ENCODE measurements around the gene FASN. TPM values are rescaled to one million over a fixed set of nuclear protein-coding genes. Genes with fewer than 3 reads are reported as not detected.

Gene FASN
- total and polyA plus RNA-seq, 2 of the 13 experiments (the other 11 are each of a cell fraction or from before 2014, with no cell fraction given) = 51.7 to 101 TPM

- TF ChIP-seq ZNF607 (CRISPR knock-in tag; IDR thresholded peaks at IDR 0.05; ENCODE audit: borderline replicate concordance) (peak; percentile 55), SCMH1 (CRISPR knock-in tag; IDR thresholded peaks at IDR 0.05; ENCODE audit: borderline replicate concordance) (no peak), SNRNP70 (IDR thresholded peaks at IDR 0.05; ENCODE audit: low read depth, low read length) (no peak), GTF2F1 (IDR thresholded peaks at IDR 0.05; ENCODE audit: low read length) (no peak), HES4 (CRISPR knock-in tag; IDR thresholded peaks at IDR 0.05; ENCODE audit: borderline replicate concordance) (peak; percentile 46; the same call in 1 of the 2 replicates), ZNF292 (CRISPR knock-in tag; IDR thresholded peaks at IDR 0.05; ENCODE audit: borderline replicate concordance, low read depth) (no peak), ZFP90 (CRISPR knock-in tag; IDR thresholded peaks at IDR 0.05; ENCODE audit: borderline replicate concordance) (peak; percentile 33; the same call in 1 of the 2 replicates), ATF3 (CRISPR knock-in tag; IDR thresholded peaks at IDR 0.05) (no peak), ZMAT5 (CRISPR knock-in tag; IDR thresholded peaks at IDR 0.05; ENCODE audit: borderline replicate concordance, low read depth) (no peak), ZNF253 (CRISPR knock-in tag; IDR thresholded peaks at IDR 0.05; ENCODE audit: borderline replicate concordance) (peak; percentile 75; the same call in 1 of the 2 replicates), SOX13 (IDR thresholded peaks at IDR 0.05) (no peak), SOX13 (CRISPR knock-in tag; conservative IDR thresholded peaks at IDR 0.05 in 1 of 2, IDR thresholded peaks at IDR 0.05 in 1 of 2) (no peak), SALL1 (CRISPR knock-in tag; IDR thresholded peaks at IDR 0.05) (no peak; the same call in 1 of the 2 replicates), ETV5 (CRISPR knock-in tag; IDR thresholded peaks at IDR 0.05; ENCODE audit: borderline replicate concordance) (no peak; the same call in 1 of the 2 replicates), IKZF1 (IDR thresholded peaks at IDR 0.05) (no peak), MATR3 (CRISPR knock-in tag; IDR thresholded peaks at IDR 0.05) (no peak), ZBTB7B (CRISPR knock-in tag; IDR thresholded peaks at IDR 0.05) (no peak), HNRNPK (IDR thresholded peaks at IDR 0.05; ENCODE audit: low read depth, low read length, poor library complexity, severe bottlenecking) (no peak)
- TF ChIP-seq, protein P1, sequence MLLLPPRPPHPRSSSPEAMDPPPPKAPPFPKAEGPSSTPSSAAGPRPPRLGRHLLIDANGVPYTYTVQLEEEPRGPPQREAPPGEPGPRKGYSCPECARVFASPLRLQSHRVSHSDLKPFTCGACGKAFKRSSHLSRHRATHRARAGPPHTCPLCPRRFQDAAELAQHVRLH (CRISPR knock-in tag; IDR thresholded peaks at IDR 0.05; ENCODE audit: borderline replicate concordance, low read depth) = no peak
- TF ChIP-seq, protein P2, sequence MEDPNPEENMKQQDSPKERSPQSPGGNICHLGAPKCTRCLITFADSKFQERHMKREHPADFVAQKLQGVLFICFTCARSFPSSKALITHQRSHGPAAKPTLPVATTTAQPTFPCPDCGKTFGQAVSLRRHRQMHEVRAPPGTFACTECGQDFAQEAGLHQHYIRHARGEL (CRISPR knock-in tag; IDR thresholded peaks at IDR 0.05) = no peak
- TF ChIP-seq, protein P3, sequence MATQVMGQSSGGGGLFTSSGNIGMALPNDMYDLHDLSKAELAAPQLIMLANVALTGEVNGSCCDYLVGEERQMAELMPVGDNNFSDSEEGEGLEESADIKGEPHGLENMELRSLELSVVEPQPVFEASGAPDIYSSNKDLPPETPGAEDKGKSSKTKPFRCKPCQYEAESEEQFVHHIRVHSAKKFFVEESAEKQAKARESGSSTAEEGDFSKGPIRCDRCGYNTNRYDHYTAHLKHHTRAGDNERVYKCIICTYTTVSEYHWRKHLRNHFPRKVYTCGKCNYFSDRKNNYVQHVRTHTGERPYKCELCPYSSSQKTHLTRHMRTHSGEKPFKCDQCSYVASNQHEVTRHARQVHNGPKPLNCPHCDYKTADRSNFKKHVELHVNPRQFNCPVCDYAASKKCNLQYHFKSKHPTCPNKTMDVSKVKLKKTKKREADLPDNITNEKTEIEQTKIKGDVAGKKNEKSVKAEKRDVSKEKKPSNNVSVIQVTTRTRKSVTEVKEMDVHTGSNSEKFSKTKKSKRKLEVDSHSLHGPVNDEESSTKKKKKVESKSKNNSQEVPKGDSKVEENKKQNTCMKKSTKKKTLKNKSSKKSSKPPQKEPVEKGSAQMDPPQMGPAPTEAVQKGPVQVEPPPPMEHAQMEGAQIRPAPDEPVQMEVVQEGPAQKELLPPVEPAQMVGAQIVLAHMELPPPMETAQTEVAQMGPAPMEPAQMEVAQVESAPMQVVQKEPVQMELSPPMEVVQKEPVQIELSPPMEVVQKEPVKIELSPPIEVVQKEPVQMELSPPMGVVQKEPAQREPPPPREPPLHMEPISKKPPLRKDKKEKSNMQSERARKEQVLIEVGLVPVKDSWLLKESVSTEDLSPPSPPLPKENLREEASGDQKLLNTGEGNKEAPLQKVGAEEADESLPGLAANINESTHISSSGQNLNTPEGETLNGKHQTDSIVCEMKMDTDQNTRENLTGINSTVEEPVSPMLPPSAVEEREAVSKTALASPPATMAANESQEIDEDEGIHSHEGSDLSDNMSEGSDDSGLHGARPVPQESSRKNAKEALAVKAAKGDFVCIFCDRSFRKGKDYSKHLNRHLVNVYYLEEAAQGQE (IDR thresholded peaks at IDR 0.05; ENCODE audit: borderline replicate concordance in 1 of 2, low read depth in 1 of 2, low read length in 2 of 2) = no peak
- TF ChIP-seq, protein P4, sequence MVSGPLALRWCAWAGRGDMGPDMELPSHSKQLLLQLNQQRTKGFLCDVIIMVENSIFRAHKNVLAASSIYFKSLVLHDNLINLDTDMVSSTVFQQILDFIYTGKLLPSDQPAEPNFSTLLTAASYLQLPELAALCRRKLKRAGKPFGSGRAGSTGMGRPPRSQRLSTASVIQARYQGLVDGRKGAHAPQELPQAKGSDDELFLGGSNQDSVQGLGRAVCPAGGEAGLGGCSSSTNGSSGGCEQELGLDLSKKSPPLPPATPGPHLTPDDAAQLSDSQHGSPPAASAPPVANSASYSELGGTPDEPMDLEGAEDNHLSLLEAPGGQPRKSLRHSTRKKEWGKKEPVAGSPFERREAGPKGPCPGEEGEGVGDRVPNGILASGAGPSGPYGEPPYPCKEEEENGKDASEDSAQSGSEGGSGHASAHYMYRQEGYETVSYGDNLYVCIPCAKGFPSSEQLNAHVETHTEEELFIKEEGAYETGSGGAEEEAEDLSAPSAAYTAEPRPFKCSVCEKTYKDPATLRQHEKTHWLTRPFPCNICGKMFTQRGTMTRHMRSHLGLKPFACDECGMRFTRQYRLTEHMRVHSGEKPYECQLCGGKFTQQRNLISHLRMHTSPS (CRISPR knock-in tag; IDR thresholded peaks at IDR 0.05; ENCODE audit: low read depth) = no peak
Measured at GRCh38 chr17:82097184-82097918, 685 bp downstream of the FASN start (continued).

Measured in HepG2 (cell line).